Esophagus squamous epithelium (tissue), 5 donors: Measurements from ENCODE around the gene ATP11A. TPM values are rescaled to one million over a fixed set of nuclear protein-coding genes. Genes with fewer than 3 reads are reported as not detected.
"Not testable (repeated sequence)": the region's sequence is repeated elsewhere in the genome, so short reads cannot be mapped to it uniquely, and the experiment has no call there.

Experiments used
- DNase-seq: peaks from one replicate; lab custom pipeline; 2025; lab: John Stamatoyannopoulos, UW
- H3K27ac ChIP-seq, 4 donors: fragments of 200-600 bp; sonication (generic); one replicate each; pipeline ENCODE4 v1.5.1; 2016 to 2019; ENCODE audit warnings: mild to moderate bottlenecking in 1 of 4
- H3K27me3 ChIP-seq, 4 donors: fragments of 200-600 bp; sonication (generic); 1 replicate in 3 of 4; 2 replicates in 1 of 4; pipeline versions ENCODE4 v1.5.1 to v1.6.0; 2017 to 2021; ENCODE audit warnings: antibody characterized with exemption in 1 of 4
- H3K36me3 ChIP-seq, 3 donors: fragments of 200-600 bp; sonication (generic); one replicate each; pipeline ENCODE4 v1.5.1; 2016 to 2019
- H3K4me1 ChIP-seq, 3 donors: fragments of 200-600 bp; sonication (generic); one replicate each; pipeline ENCODE4 v1.5.1; 2017 to 2019
- H3K4me3 ChIP-seq, 4 donors: fragments of 200-600 bp; sonication (generic); 1 replicate in 3 of 4; 2 replicates in 1 of 4; pipeline ENCODE4 v1.5.1; 2016 to 2019; ENCODE audit warnings: mild to moderate bottlenecking in 2 of 4, moderate library complexity in 1 of 4
- H3K9me3 ChIP-seq, 3 donors: fragments of 200-600 bp; sonication (generic); one replicate each; pipeline ENCODE4 v1.5.1; 2016 to 2019
- POLR2A ChIP-seq, 4 donors: fragments of 450-650 bp; IDR thresholded peaks; one replicate each; pipeline ENCODE4 v1.6.1; 2017; ENCODE audit warnings: antibody characterized with exemption in 4 of 4, mild to moderate bottlenecking in 4 of 4, moderate library complexity in 3 of 4
- WGBS, 2 donors: methylation state at CpG; one replicate each; pipeline ENCODE4 v1.1.5; 2018; 5-methylcytosine and 5-hydroxymethylcytosine counted together
- intact Hi-C: fragments of 100-400 bp; cut with DNase I; formaldehyde crosslinking; loops from one replicate; pipeline ENCODE4 v1.15.0; 2022
- total RNA-seq, 4 donors: library from RNA; depleted of rRNA; stranded (reverse); fragments of >200 nt; gene quantifications; one replicate each; pipeline ENCODE4 v1.1.0, GENCODE V29; 2016
- TF ChIP-seq, protein P1 (sequence below), 6 experiments: fragments of 450-650 bp in 4 of 6; fragments of 200-600 bp in 2 of 6; sonication (generic) in 2 of 6; IDR thresholded peaks; one replicate each; pipeline ENCODE4 v1.5.1; 2016 to 2019; ENCODE audit warnings: antibody characterized with exemption in 6 of 6, mild to moderate bottlenecking in 4 of 6, moderate library complexity in 4 of 6
- donor health status: DM: yes; HTN: yes; CAD: no.

Gene ATP11A
- total RNA-seq, 4 donors from 2014 or later = 9.6 to 20.0 (median 16.1) TPM

DNA sequence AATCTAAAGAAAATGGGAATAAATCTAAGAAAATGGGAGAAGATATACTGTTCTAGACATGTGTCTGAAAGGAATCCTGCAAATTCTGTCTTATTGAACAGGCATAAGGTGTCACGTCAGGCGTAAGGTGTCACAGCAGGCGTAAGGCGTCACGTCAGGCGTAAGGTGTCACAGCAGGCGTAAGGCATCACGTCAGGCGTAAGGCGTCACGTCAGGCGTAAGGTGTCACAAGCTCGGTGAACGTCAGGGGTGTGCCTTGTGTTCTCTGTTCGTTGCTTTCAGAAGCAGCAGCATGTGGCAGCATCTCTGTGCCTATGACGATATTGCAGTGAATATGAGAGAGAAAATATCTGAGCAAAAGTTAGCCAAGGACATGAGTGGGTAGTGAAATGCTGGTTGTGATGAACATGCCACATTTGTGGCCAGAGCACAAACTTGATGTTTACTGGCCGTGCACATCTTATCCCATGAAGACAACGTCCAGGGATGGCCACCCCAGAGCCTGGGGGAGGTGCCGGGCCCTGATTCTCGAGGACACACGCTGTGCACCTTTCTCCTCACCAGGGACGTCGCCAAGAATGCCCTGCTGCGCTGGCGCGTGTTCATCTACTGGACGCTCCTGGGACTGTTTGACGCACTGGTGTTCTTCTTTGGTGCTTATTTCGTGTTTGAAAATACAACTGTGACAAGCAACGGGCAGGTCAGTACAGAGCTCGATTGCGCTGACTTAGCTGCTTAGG is 172.2 kb downstream of the ATP11A start:
- no peaks in the 10 kb centered on the region for H3K27me3 ChIP-seq
- H3K4me3 ChIP-seq = no peak overlapping the region
- H3K27ac ChIP-seq = no peak overlapping the region
- no peaks in the 10 kb centered on the region for H3K9me3 ChIP-seq
- H3K4me1 ChIP-seq = peaks cover 0 to 6% (median 0%) of the 10 kb centered on the region in 3 donors
- H3K36me3 ChIP-seq = peaks cover 0 to 90% (median 8%) of the 10 kb centered on the region in 3 donors
- WGBS, 2 donors = 87 to 90% methylated on average over 29 to 32 of the region's 32 CpGs
- TF ChIP-seq POLR2A (IDR thresholded peaks at IDR 0.05) = no peak
- TF ChIP-seq, protein P1, sequence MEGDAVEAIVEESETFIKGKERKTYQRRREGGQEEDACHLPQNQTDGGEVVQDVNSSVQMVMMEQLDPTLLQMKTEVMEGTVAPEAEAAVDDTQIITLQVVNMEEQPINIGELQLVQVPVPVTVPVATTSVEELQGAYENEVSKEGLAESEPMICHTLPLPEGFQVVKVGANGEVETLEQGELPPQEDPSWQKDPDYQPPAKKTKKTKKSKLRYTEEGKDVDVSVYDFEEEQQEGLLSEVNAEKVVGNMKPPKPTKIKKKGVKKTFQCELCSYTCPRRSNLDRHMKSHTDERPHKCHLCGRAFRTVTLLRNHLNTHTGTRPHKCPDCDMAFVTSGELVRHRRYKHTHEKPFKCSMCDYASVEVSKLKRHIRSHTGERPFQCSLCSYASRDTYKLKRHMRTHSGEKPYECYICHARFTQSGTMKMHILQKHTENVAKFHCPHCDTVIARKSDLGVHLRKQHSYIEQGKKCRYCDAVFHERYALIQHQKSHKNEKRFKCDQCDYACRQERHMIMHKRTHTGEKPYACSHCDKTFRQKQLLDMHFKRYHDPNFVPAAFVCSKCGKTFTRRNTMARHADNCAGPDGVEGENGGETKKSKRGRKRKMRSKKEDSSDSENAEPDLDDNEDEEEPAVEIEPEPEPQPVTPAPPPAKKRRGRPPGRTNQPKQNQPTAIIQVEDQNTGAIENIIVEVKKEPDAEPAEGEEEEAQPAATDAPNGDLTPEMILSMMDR (IDR thresholded peaks at IDR 0.05) = no peak
- no peak for DNase-seq
- intact Hi-C loops = no loop called here

DNA sequence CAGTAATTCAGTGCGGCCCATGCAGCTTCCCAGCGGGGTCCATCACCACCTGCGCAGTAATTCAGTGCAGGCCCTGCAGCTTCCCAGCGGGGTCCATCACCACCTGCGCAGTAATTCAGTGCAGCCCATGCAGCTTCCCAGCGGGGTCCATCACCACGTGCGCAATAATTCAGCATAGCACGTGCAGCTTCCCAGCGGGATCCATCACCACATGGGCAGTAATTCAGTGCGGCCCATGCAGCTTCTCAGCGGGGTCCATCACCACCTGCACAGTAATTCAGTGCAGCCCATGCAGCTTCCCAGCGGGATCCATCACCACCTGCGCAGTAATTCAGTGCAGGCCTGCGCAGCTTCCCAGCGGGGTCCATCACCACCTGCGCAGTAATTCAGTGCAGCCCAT is 173.5 kb downstream of the ATP11A start:
- DNase-seq, intact Hi-C loops, H3K9me3 ChIP-seq, H3K4me1 ChIP-seq, H3K4me3 ChIP-seq, H3K27ac ChIP-seq, H3K27me3 ChIP-seq: not testable (repeated sequence)
- H3K36me3 ChIP-seq = peaks cover 0 to 90% (median 2%) of the 10 kb centered on the region in 3 donors
- 84 to 87% methylated on average over 4 to 8 of the region's 17 CpGs for WGBS, 2 donors

DNA sequence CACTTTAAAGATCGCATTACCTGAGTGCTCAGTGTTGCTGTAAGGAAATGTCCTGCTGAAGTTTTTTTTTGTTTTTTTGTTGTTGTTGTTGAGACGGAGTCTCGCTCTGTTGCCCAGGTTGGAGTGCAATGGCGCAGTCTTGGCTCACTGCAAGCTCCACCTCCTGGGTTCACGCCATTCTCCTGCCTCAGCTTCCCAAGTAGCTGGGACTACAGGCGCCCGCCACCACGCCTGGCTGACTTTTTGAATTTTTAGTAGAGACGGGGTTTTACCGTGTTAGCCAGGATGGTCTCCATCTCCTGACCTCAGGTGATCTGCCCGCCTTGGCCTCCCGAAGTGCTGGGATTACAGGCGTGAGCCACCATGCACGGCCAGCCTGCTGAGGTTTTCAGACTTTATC is 175.6 kb downstream of the ATP11A start:
- H3K4me3 ChIP-seq, DNase-seq, H3K27me3 ChIP-seq, H3K9me3 ChIP-seq, intact Hi-C loops, H3K4me1 ChIP-seq, H3K27ac ChIP-seq: not testable (repeated sequence)
- H3K36me3 ChIP-seq = peaks cover 0 to 86% (median 0%) of the 10 kb centered on the region in 3 donors
- WGBS, 2 donors = 87 to 89% methylated on average over 11 to 14 of the region's 14 CpGs

DNA sequence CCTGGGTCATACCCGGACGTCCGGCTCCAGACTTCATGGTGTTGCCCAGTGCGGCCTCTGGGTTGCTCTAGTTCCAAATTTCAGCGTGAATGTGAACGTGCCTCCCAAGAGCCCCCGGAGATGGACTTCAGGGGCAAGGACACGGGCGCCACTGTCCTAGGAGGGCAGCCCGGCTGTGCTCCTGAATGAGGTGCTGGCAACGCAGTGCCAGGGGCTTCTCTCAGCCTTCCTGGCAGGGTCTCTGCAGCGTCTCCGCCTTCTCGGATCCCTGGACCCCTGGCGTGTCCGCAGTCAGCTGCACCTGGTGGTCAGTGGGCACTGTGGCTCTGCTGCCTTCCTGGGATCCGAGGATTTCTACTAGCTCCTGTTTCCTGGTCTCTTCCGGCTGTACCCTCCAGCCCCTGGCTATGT is 177.5 kb downstream of the ATP11A start:
- peaks cover 0 to 75% (median 0%) of the 10 kb centered on the region in 3 donors for H3K36me3 ChIP-seq
- no peak for DNase-seq
- 88 to 97% methylated on average over 7 to 10 of the region's 18 CpGs for WGBS, 2 donors
- no peaks in the 10 kb centered on the region for H3K4me1 ChIP-seq
- intact Hi-C loops = no loop called here
- H3K9me3 ChIP-seq = peaks cover 0 to under 1% (median 0%) of the 10 kb centered on the region in 3 donors
- TF ChIP-seq, protein P1 (IDR thresholded peaks at IDR 0.05) = no peak
- no peak for TF ChIP-seq POLR2A (IDR thresholded peaks at IDR 0.05)
- no peak overlapping the region for H3K4me3 ChIP-seq
- no peak overlapping the region for H3K27ac ChIP-seq
- no peaks in the 10 kb centered on the region for H3K27me3 ChIP-seq

DNA sequence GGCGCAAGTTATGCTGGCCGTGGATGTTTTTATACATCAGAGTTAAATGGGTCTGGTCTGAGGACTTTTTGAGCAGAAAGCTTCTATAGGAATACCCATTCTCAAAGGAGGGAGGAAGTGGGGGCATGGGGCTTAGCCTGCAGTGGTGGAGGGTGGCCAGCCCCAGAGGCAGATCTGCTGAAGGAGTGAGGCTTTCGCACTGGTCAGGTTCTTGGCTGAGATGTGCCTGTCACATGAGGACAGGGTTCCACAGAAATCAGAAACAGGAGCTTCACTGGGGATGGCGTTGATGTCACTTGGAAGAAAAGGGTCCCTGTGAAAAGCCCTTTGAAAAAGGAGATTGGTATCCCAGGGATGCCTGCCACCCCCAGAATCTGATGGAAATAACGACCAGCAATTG is 178.5 kb downstream of the ATP11A start:
- intact Hi-C loops = no loop called here
- H3K4me3 ChIP-seq = no peak overlapping the region
- peaks cover 0 to 4% (median 0%) of the 10 kb centered on the region in 3 donors for H3K9me3 ChIP-seq
- no peak overlapping the region for H3K27ac ChIP-seq
- H3K4me1 ChIP-seq = no peaks in the 10 kb centered on the region
- WGBS, 2 donors = 90 to 100% methylated on average over 4 to 5 of the region's 5 CpGs
- H3K36me3 ChIP-seq = peaks cover 0 to 65% (median 0%) of the 10 kb centered on the region in 3 donors
- no peak for TF ChIP-seq POLR2A (IDR thresholded peaks at IDR 0.05)
- TF ChIP-seq, protein P1 (IDR thresholded peaks at IDR 0.05) = no peak
- DNase-seq = no peak
- no peaks in the 10 kb centered on the region for H3K27me3 ChIP-seq
